K562 (cell line): ENCODE data around the gene RPL9. TPM values are rescaled to one million over a fixed set of nuclear protein-coding genes. Genes with fewer than 3 reads are reported as not detected.

Source experiments
- ATAC-seq: fragments of 200-7000 bp; cut with Tn5 transposase; 3 replicates; pipeline ENCODE4 v1.9.1; 2020; ENCODE audit warnings: moderate library complexity
- BruUV-seq: library from RNA; stranded (reverse); fragments of 400-500 nt; replicated peaks from 2 replicates; lab custom pipeline; 2021; lab: Mats Ljungman, UMichigan
- CTCF ChIA-PET: fragments of 300-600 bp; formaldehyde crosslinking; extraction: SDS; loops from one replicate; lab custom pipeline; 2021; ENCODE audit warnings: low intra/inter-chr PET ratio; lab: Yijun Ruan, JAX
- POLR2A ChIA-PET: fragments of 300-600, 350-650 bp; sonication (Branson Sonifier 250); formaldehyde crosslinking; extraction: SDS; loops from one replicate; lab custom pipeline; 2021; ENCODE audit warnings: antibody characterized with exemption, inconsistent platforms; lab: Yijun Ruan, JAX
- DNase-seq, 4 experiments: peaks; one replicate each; pipeline versions ENCODE4 v3.0.0 to v3.0.0-alpha.2; 2011 to 2018; ENCODE audit warnings: low spot score in 3 of 4, mixed read lengths in 3 of 4; ENCODE audit errors: extremely low read depth in 1 of 4
- FAIRE-seq: peaks from 2 replicates; lab custom pipeline; 2011; peaks lifted over from hg19 to GRCh38; lab: Jason Lieb, UNC
- H2AFZ ChIP-seq: 2 replicates; pipeline ENCODE4 v1.6.0; 2011; ENCODE audit warnings: low read depth, low read length, control low read depth, inconsistent platforms
- H3K27ac ChIP-seq: fragments of 200-600 bp; 3 replicates; pipeline ENCODE4 v1.8.0; 2011; ENCODE audit warnings: low read depth, mild to moderate bottlenecking, control low read depth, inconsistent platforms, low read length, moderate library complexity, mixed read lengths; ENCODE audit errors: extremely low read depth
- H3K27me3 ChIP-seq, 2 experiments: fragments of 300-600 bp in 1 of 2; 2 replicates in 1 of 2; 3 replicates in 1 of 2; pipeline versions ENCODE4 v1.6.0 to v1.8.0; 2011; ENCODE audit warnings: inconsistent platforms in 2 of 2, low read length in 2 of 2, mild to moderate bottlenecking in 1 of 2, mixed read lengths in 1 of 2, moderate library complexity in 1 of 2; ENCODE audit not compliant: control insufficient read depth in 2 of 2, insufficient read depth in 2 of 2
- H3K36me3 ChIP-seq: fragments of 300-600 bp; 3 replicates; pipeline ENCODE4 v1.8.0; 2011; ENCODE audit warnings: mild to moderate bottlenecking, low read length, inconsistent platforms; ENCODE audit not compliant: control insufficient read depth, insufficient read depth
- H3K4me1 ChIP-seq, 2 experiments: fragments of 200-600 bp in 1 of 2; replicated peaks in 1 of 2; 2 replicates in 1 of 2; 3 replicates in 1 of 2; pipeline versions ENCODE4 v1.5.1 to v1.8.0; 2011; ENCODE audit warnings: inconsistent platforms in 2 of 2, low read length in 2 of 2, mild to moderate bottlenecking in 1 of 2, mixed read lengths in 1 of 2, moderate library complexity in 1 of 2; ENCODE audit not compliant: control insufficient read depth in 2 of 2, insufficient read depth in 2 of 2
- H3K4me2 ChIP-seq: 2 replicates; pipeline ENCODE4 v1.6.1; 2011; ENCODE audit warnings: low read length, control low read depth, inconsistent platforms, mixed read lengths; ENCODE audit not compliant: insufficient read depth
- H3K4me3 ChIP-seq: fragments of 200-600 bp; sonication (generic), shearing (Covaris generic); 2 replicates; pipeline ENCODE4 v1.5.1; 2016; ENCODE audit warnings: control low read depth, inconsistent platforms
- H3K79me2 ChIP-seq: fragments of 200-600 bp; 3 replicates; pipeline ENCODE4 v1.8.0; 2011; ENCODE audit warnings: low read length, inconsistent platforms; ENCODE audit not compliant: control insufficient read depth, insufficient read depth
- H3K9ac ChIP-seq, 2 experiments: 2 replicates each; pipeline versions ENCODE4 v1.6.0 to v1.6.1; 2011; ENCODE audit warnings: low read depth in 2 of 2, low read length in 2 of 2, control low read depth in 1 of 2, inconsistent platforms in 1 of 2, mild to moderate bottlenecking in 1 of 2, mixed read lengths in 1 of 2; ENCODE audit not compliant: insufficient read depth in 1 of 2
- H3K9me1 ChIP-seq: one replicate; pipeline ENCODE4 v1.6.0; 2011; ENCODE audit warnings: inconsistent platforms, mild to moderate bottlenecking, low read length, moderate library complexity; ENCODE audit not compliant: control insufficient read depth, insufficient read depth
- H3K9me3 ChIP-seq: replicated peaks from 2 replicates; pipeline ENCODE4 v1.5.1; 2011; ENCODE audit warnings: low read depth, low read length, inconsistent platforms; ENCODE audit not compliant: control insufficient read depth, insufficient read depth
- H4K20me1 ChIP-seq: replicated peaks from 2 replicates; pipeline ENCODE4 v1.6.1; 2011; ENCODE audit warnings: low read length, inconsistent platforms, mixed read lengths; ENCODE audit not compliant: control insufficient read depth, insufficient read depth
- CHD2 ChIP-seq: IDR thresholded peaks from 2 replicates; pipeline ENCODE4 v1.6.1; 2011; ENCODE audit warnings: low read depth, low read length
- EP400 ChIP-seq: fragments of 450-650 bp; IDR thresholded peaks from 2 replicates; pipeline ENCODE4 v1.6.1; 2017; ENCODE audit warnings: antibody characterized with exemption, mild to moderate bottlenecking, moderate library complexity
- MCM7 ChIP-seq, 2 experiments: fragments of 450-650 bp; IDR thresholded peaks; 2 replicates each; pipeline ENCODE4 v1.6.1; 2016 to 2018
- POLR2A ChIP-seq: fragments of 450-650 bp; conservative IDR thresholded peaks from 2 replicates; pipeline ENCODE4 v1.6.1; 2016
- POLR2AphosphoS5 ChIP-seq: IDR thresholded peaks from 2 replicates; pipeline ENCODE4 v1.6.1; 2011; ENCODE audit warnings: mild to moderate bottlenecking, low read depth, low read length, moderate library complexity; ENCODE audit not compliant: control insufficient read depth, insufficient read depth
- POLR2G ChIP-seq: fragments of 200-400 bp; formaldehyde crosslinking; IDR thresholded peaks from 2 replicates; pipeline ENCODE4 v1.6.1; 2017; ENCODE audit warnings: low read depth, mild to moderate bottlenecking, antibody characterized with exemption, low read length, moderate library complexity
- RHOXF2B ChIP-seq: fragments of 250-450 bp; sonication (Bioruptor Pico); conservative IDR thresholded peaks from 2 replicates; pipeline ENCODE4 v1.5.1; 2021
- WGBS: fragments of 100-300 bp; shearing (Covaris generic); methylation state at CpG from one replicate; pipeline ENCODE4 v1.1.6; 2016; ENCODE audit warnings: low coverage, mixed read lengths; ENCODE audit not compliant: insufficient coverage; ENCODE audit errors: missing lambda C conversion rate; 5-methylcytosine and 5-hydroxymethylcytosine counted together
- in situ Hi-C: fragments of 300-500 bp; cut with MboI; formaldehyde crosslinking; loops from 4 replicates; pipeline ENCODE4 v1.15.0; 2018; ENCODE audit warnings: inconsistent platforms, mixed read lengths
- intact Hi-C: fragments of 100-400 bp; cut with micrococcal nuclease; formaldehyde crosslinking; loops from 2 replicates; pipeline ENCODE4 v1.14.2; 2022
- polyA plus RNA-seq, 8 experiments: library from polyadenylated mRNA; depleted of rRNA in 4 of 8; stranded (reverse) in 5 of 8; unstranded in 3 of 8; fragments of >200 nt; fragmentation: Nextera tagmentation in 2 of 8; fragmentation: Illumina TruSeq in 1 of 8; extraction: Ambion mirVana in 2 of 8; extraction: Trizol in 1 of 8; gene quantifications; 2 replicates each; pipeline versions ENCODE4 v1.2.1 to v1.2.3, GENCODE V29; 2011 to 2014; ENCODE audit warnings: inconsistent platforms in 1 of 8, missing spikeins in 1 of 8
- total RNA-seq, 7 experiments: library from RNA; depleted of rRNA in 6 of 7; stranded (reverse); fragments of >200 nt in 6 of 7; fragmentation: Illumina TruSeq in 2 of 7; extraction: Trizol in 2 of 7; gene quantifications; 2 replicates each; pipeline versions ENCODE4 v1.2.1 to v1.2.3, GENCODE V29; 2011 to 2021; ENCODE audit warnings: low replicate concordance in 1 of 7
- TF ChIP-seq, protein P1 (sequence below): fragments of 450-650 bp; formaldehyde crosslinking; conservative IDR thresholded peaks from 2 replicates; pipeline ENCODE4 v1.4.0; 2022; ENCODE audit warnings: mild to moderate bottlenecking, missing genetic modification characterization
- TF ChIP-seq, protein P2 (sequence below): fragments of 450-650 bp; IDR thresholded peaks from 2 replicates; pipeline ENCODE4 v1.6.1; 2016; ENCODE audit warnings: missing biosample characterization, missing genetic modification characterization

Gene RPL9
- total and polyA plus RNA-seq, 9 of the 15 experiments (the other 6 are each of a cell fraction or from before 2014, with no cell fraction given), result 1,925 to 5,178 (median 3,033) TPM

- peak; percentile 55; the same call in 1 of the 2 replicates for TF ChIP-seq POLR2G
- TF ChIP-seq POLR2A, result peak; percentile 23
- TF ChIP-seq, protein P1, sequence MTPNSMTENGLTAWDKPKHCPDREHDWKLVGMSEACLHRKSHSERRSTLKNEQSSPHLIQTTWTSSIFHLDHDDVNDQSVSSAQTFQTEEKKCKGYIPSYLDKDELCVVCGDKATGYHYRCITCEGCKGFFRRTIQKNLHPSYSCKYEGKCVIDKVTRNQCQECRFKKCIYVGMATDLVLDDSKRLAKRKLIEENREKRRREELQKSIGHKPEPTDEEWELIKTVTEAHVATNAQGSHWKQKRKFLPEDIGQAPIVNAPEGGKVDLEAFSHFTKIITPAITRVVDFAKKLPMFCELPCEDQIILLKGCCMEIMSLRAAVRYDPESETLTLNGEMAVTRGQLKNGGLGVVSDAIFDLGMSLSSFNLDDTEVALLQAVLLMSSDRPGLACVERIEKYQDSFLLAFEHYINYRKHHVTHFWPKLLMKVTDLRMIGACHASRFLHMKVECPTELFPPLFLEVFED, result 0 out of 2 replicates have a peak, but pooled peaks have one; percentile 8
- TF ChIP-seq RHOXF2B (CRISPR knock-in tag), result no peak
Measured at GRCh38 chr4:39451423-39452023, 7.2 kb downstream of the RPL9 start (continued).

DNA sequence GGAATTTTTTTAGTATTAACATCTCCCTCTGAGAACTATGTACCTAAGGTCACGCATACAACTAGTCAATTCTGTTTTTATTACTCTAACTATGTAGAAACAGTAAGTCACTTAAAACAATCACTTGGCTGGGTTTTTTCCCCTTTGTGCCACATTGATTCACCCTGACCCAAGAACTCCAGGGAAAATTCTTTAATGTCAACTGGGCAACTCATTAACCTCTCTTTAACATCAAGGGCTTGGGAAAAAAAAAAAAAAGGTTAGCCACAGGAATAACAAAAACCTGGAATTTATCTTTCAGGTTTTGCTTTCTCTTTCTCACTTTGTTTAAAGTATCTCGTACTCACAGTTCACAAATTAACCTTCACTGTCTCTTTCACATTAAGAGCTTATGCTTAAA is 8.1 kb downstream of the RPL9 start:
- intact Hi-C loops, result loop anchor here (10.0 kb wide), 1 partner anchor 556 kb away; no protein-coding TSS in a partner anchor
- Histone ChIP-seq H3K27ac (no peak overlapping the region), H3K4me3 (no peak overlapping the region), H3K79me2 (peaks cover 15% of the 10 kb centered on the region), H3K36me3 (peaks cover 57% of the 10 kb centered on the region), H4K20me1 (peaks cover 13% of the 10 kb centered on the region; the same call in 1 of the 2 replicates), H3K9ac (no peak overlapping the region), H3K4me1 (peaks cover 0 to 12% of the 10 kb centered on the region in 2 experiments; a peak in 2 of 5 replicates), H3K4me2 (no peak overlapping the region), H3K9me3 (no peaks in the 10 kb centered on the region), H2AFZ (no peak overlapping the region), H3K9me1 (no peaks in the 10 kb centered on the region), H3K27me3 (no peaks in the 10 kb centered on the region)
- no peak for DNase-seq
- POLR2A ChIA-PET, result interaction anchor here (0.6 to 1.7 kb wide), 2 partner anchors 9 to 10 kb away, joined by 3 to 7 read pairs; partner anchors contain the start of gene LIAS
- in situ Hi-C loops, result no loop called here
- BruUV-seq, result no TSS peak
- 88% methylated on average over 2 of the region's 2 CpGs for WGBS
- no peak for FAIRE-seq
- no peak for ATAC-seq
- CTCF ChIA-PET, result no interaction called here
- TF ChIP-seq, protein P2, sequence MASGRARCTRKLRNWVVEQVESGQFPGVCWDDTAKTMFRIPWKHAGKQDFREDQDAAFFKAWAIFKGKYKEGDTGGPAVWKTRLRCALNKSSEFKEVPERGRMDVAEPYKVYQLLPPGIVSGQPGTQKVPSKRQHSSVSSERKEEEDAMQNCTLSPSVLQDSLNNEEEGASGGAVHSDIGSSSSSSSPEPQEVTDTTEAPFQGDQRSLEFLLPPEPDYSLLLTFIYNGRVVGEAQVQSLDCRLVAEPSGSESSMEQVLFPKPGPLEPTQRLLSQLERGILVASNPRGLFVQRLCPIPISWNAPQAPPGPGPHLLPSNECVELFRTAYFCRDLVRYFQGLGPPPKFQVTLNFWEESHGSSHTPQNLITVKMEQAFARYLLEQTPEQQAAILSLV (tag), result no peak
- TF ChIP-seq POLR2AphosphoS5 (no peak), CHD2 (0 out of 2 replicates have a peak, but pooled peaks have one; percentile 16), MCM7 (IDR thresholded peaks at IDR 0.05) (no peak), EP400 (no peak)
- TF ChIP-seq, all 486 proteins: peak for 1
